ENCODE measurements around the gene BLCAP.
A peak's percentile ranks its signal among the peaks of the same experiment; 100 is the strongest.

Gene BLCAP

GRCh38 chr20:37537505-37537904 is 9.8 kb upstream of the BLCAP start:
- no peak overlapping the region for H3K4me3 ChIP-seq (ENCODE audit: low read length)
- TF ChIP-seq, protein P1, sequence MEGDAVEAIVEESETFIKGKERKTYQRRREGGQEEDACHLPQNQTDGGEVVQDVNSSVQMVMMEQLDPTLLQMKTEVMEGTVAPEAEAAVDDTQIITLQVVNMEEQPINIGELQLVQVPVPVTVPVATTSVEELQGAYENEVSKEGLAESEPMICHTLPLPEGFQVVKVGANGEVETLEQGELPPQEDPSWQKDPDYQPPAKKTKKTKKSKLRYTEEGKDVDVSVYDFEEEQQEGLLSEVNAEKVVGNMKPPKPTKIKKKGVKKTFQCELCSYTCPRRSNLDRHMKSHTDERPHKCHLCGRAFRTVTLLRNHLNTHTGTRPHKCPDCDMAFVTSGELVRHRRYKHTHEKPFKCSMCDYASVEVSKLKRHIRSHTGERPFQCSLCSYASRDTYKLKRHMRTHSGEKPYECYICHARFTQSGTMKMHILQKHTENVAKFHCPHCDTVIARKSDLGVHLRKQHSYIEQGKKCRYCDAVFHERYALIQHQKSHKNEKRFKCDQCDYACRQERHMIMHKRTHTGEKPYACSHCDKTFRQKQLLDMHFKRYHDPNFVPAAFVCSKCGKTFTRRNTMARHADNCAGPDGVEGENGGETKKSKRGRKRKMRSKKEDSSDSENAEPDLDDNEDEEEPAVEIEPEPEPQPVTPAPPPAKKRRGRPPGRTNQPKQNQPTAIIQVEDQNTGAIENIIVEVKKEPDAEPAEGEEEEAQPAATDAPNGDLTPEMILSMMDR (IDR thresholded peaks at IDR 0.05; ENCODE audit: insufficient read depth, low read depth, low read length, missing control alignments): no peak
- DNase-seq (ENCODE audit: low read depth): no peak

GRCh38 chr20:37535443-37536132 is 7.9 kb upstream of the BLCAP start:
- TF ChIP-seq, protein P1 (IDR thresholded peaks at IDR 0.05; ENCODE audit: insufficient read depth, low read depth, low read length, missing control alignments): no peak
- DNase-seq (ENCODE audit: low read depth): no peak

DNA sequence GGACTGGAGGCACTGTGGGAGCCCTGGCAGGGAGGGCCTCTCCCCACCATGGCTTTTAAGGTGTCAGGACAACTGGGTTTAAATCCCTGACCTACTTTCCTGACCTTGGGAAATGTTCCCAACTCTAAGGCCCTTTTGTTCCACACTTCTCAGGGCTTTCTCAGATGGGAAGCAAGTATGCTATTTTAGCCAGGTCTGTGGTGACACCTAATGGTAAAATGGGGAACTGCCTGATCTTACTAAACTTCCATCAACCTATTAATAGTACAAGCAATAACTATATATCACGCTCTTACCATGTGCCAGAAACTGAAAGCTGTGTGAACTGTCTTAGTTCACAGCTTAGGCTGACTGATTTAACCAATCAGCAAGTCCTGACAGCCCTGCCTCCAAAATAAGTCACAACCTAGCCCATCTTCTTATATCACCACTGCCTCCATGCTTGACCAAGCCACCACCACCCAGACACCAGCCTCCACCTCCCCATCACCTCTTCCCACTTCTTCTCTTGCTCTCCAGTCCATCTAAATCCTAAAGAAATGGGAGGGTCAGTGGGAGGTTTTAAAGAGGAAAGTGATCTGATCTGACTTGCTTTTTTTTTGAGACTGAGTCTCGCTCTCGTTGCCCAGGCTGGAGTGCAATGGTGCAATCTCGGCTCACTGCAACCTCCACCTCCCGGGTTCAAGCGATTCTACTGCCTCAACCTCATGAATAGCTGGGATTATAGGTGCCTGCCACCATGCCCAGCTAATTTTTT is 6.9 kb upstream of the BLCAP start:
- TF ChIP-seq, protein P1 (IDR thresholded peaks at IDR 0.05; ENCODE audit: insufficient read depth, low read depth, low read length, missing control alignments): peak; percentile 84
- no peak overlapping the region for H3K4me3 ChIP-seq (ENCODE audit: low read length)
- DNase-seq (ENCODE audit: low read depth): peak; percentile 83

More at GRCh38 chr20:37535443-37536132, 7.9 kb upstream of the BLCAP start:
- H3K4me3 ChIP-seq (ENCODE audit: low read length): no peak overlapping the region

DNA sequence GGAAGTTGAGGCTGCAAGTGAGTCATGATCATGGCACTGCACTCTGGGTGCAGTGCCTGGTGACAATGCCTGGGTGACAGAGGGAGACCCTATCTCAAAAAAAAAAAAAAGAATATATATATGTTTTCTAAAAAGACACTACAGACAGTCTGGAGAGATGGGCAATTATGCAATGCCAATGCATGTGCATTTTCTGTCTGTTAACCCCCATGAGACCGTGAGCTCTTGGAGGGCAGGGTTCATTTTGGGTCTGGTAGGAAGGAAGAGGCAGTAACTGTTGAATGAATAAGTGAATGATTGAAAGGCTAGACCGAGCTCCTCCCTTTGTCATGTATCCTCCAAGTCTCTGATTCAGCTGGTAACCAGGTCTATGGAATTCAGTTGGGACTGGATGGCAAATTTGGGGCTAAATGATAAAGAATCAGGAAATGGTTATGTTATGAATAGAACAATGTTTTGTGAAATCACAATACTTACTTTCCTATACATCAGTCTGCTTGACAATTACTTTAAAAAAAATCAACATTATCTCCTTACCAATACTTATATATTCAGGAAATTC is 5.6 kb upstream of the BLCAP start:
- TF ChIP-seq, protein P1 (IDR thresholded peaks at IDR 0.05; ENCODE audit: insufficient read depth, low read depth, low read length, missing control alignments): no peak
- DNase-seq (ENCODE audit: low read depth): no peak
- no peak overlapping the region for H3K4me3 ChIP-seq (ENCODE audit: low read length)

- TF ChIP-seq, protein P1 (IDR thresholded peaks at IDR 0.05; ENCODE audit: insufficient read depth, low read depth, low read length, missing control alignments): no peak
- DNase-seq (ENCODE audit: low read depth): no peak
- H3K4me3 ChIP-seq (ENCODE audit: low read length): no peak overlapping the region
Observed at GRCh38 chr20:37531856-37532255, 4.2 kb upstream of the BLCAP start.

DNA sequence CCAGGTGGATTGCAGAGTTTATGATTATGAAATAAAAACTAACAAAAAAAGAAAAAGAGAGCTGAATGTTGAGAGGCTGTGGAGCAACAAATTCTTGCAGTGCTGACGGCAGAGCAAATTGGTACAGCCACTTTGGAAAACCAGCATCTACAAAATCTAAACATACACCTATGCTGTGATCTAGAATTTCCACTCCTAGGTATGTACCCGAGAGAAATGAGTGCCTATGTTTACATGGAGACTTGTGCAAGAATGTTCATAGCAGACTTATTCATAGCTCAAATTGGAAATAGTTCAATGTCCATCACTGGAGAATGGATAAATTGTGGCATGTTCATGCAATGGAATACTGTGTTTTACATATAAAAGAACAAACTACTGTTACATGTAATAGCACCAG is 3.0 kb upstream of the BLCAP start:
- H3K4me3 ChIP-seq (ENCODE audit: low read length): no peak overlapping the region

More for the DNA sequence above, 3.0 kb upstream of the BLCAP start:
- TF ChIP-seq, protein P1 (IDR thresholded peaks at IDR 0.05; ENCODE audit: insufficient read depth, low read depth, low read length, missing control alignments): no peak
- DNase-seq (ENCODE audit: low read depth): no peak

All from epithelial cell of esophagus (primary cell).